ENCODE measurements around the gene PPP1R12A. TPM values are rescaled to one million over a fixed set of nuclear protein-coding genes. Genes with fewer than 3 reads are reported as not detected.
A peak's percentile ranks its signal among the peaks of the same experiment; 100 is the strongest.

The PPP1R12A gene
- total RNA-seq, 2 experiments from 2014 or later: 44.5 to 65.1 TPM

DNA sequence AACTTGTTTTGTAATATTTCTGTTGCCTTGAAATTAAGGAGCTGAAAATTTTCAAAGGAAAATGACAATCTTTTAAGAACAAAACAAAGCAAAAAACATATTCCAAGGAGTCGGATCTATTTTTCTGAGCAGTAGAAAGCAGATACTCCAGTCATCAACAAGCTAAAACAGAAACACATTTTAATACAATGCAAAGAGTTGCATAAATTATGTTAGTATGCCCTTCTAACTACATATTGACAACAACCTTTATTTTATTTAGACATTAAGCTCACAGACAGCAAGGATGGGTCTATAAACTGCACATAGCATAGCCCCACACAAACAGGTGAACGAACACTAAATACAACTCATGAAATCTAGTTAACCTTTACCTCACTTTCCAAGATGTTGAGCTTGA, 106.0 kb downstream of the PPP1R12A start:
- H3K36me3 ChIP-seq (ENCODE audit: insufficient read depth, low read length): peaks cover 61% of the 10 kb centered on the region
- H2AFZ ChIP-seq (ENCODE audit: low read length): no peak overlapping the region
- H3K4me3 ChIP-seq (ENCODE audit: low read depth, low read length, poor library complexity, severe bottlenecking): no peak overlapping the region
- H4K20me1 ChIP-seq (ENCODE audit: insufficient read depth, low read length): no peaks in the 10 kb centered on the region
- TF ChIP-seq EZH2phosphoT487 (IDR thresholded peaks at IDR 0.05; ENCODE audit: borderline replicate concordance, low read depth, low read length): no peak
- TF ChIP-seq, protein P1, sequence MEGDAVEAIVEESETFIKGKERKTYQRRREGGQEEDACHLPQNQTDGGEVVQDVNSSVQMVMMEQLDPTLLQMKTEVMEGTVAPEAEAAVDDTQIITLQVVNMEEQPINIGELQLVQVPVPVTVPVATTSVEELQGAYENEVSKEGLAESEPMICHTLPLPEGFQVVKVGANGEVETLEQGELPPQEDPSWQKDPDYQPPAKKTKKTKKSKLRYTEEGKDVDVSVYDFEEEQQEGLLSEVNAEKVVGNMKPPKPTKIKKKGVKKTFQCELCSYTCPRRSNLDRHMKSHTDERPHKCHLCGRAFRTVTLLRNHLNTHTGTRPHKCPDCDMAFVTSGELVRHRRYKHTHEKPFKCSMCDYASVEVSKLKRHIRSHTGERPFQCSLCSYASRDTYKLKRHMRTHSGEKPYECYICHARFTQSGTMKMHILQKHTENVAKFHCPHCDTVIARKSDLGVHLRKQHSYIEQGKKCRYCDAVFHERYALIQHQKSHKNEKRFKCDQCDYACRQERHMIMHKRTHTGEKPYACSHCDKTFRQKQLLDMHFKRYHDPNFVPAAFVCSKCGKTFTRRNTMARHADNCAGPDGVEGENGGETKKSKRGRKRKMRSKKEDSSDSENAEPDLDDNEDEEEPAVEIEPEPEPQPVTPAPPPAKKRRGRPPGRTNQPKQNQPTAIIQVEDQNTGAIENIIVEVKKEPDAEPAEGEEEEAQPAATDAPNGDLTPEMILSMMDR (conservative IDR thresholded peaks at IDR 0.05; ENCODE audit: low read length): no peak
- no peaks in the 10 kb centered on the region for H3K9me3 ChIP-seq (ENCODE audit: low read length)
- no TSS peak for BruUV-seq (replicated peaks)
- no peaks in the 10 kb centered on the region; the same call in 1 of the 2 replicates for H3K79me2 ChIP-seq (ENCODE audit: insufficient read depth, low read depth, low read length)
- ChIA-PET CTCF (ENCODE audit: unreplicated experiment) (no interaction called here), POLR2A (interaction anchor here (0.9 to 1.1 kb wide), 3 partner anchors 10 to 103 kb away, joined by 3 to 4 read pairs (median 3); no protein-coding TSS in a partner anchor)
- H3K4me1 ChIP-seq (ENCODE audit: insufficient read depth, low read length, poor library complexity, severe bottlenecking): no peaks in the 10 kb centered on the region
- intact Hi-C loops (cut with micrococcal nuclease; ENCODE audit: unreplicated experiment): no loop called here
- no peaks in the 10 kb centered on the region for H3K9me2 ChIP-seq (ENCODE audit: insufficient read depth, low read length)
- no peak overlapping the region for H3K4me2 ChIP-seq (ENCODE audit: low read length)
- no peak for DNase-seq (ENCODE audit: low spot score)
- H3K27ac ChIP-seq (ENCODE audit: low read depth, low read length, poor library complexity, severe bottlenecking): no peak overlapping the region

DNA sequence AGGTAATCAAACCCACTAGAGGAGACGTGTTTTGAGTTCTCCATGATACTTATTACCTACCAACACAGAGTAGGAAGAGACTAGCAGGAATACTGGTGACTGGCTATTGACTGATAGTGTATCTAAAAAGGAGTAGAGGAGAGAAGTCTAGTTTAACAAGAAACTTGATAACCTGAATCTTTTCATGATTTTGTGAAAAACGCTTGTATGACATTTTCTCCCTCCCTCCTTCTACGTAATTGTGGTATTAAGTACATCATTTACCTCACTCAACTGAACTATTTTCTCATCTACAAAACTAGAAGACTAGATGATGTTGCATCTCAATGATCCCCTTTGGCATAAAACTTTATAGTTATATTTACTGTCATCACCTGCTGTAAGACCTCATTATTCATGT, 107.4 kb downstream of the PPP1R12A start:
- no peaks in the 10 kb centered on the region for H3K9me2 ChIP-seq (ENCODE audit: insufficient read depth, low read length)
- H3K9me3 ChIP-seq (ENCODE audit: low read length): no peaks in the 10 kb centered on the region
- no peaks in the 10 kb centered on the region for H4K20me1 ChIP-seq (ENCODE audit: insufficient read depth, low read length)
- H2AFZ ChIP-seq (ENCODE audit: low read length): no peak overlapping the region
- ChIA-PET CTCF (ENCODE audit: unreplicated experiment) (no interaction called here), POLR2A (interaction anchor here (1.2 kb wide), 1 partner anchor 51 kb away, joined by 3 read pairs; no protein-coding TSS in a partner anchor)
- no peak for DNase-seq (ENCODE audit: low spot score)
- no peak overlapping the region for H3K27ac ChIP-seq (ENCODE audit: low read depth, low read length, poor library complexity, severe bottlenecking)
- H3K4me1 ChIP-seq (ENCODE audit: insufficient read depth, low read length, poor library complexity, severe bottlenecking): no peaks in the 10 kb centered on the region
- BruUV-seq (replicated peaks): no TSS peak
- intact Hi-C loops (cut with micrococcal nuclease; ENCODE audit: unreplicated experiment): no loop called here
- H3K4me2 ChIP-seq (ENCODE audit: low read length): no peak overlapping the region
- no peak overlapping the region for H3K4me3 ChIP-seq (ENCODE audit: low read depth, low read length, poor library complexity, severe bottlenecking)
- H3K36me3 ChIP-seq (ENCODE audit: insufficient read depth, low read length): peaks cover 70% of the 10 kb centered on the region
- TF ChIP-seq, protein P1 (conservative IDR thresholded peaks at IDR 0.05; ENCODE audit: low read length): no peak
- TF ChIP-seq EZH2phosphoT487 (IDR thresholded peaks at IDR 0.05; ENCODE audit: borderline replicate concordance, low read depth, low read length): no peak
- H3K79me2 ChIP-seq (ENCODE audit: insufficient read depth, low read depth, low read length): no peaks in the 10 kb centered on the region; the same call in 1 of the 2 replicates

DNA sequence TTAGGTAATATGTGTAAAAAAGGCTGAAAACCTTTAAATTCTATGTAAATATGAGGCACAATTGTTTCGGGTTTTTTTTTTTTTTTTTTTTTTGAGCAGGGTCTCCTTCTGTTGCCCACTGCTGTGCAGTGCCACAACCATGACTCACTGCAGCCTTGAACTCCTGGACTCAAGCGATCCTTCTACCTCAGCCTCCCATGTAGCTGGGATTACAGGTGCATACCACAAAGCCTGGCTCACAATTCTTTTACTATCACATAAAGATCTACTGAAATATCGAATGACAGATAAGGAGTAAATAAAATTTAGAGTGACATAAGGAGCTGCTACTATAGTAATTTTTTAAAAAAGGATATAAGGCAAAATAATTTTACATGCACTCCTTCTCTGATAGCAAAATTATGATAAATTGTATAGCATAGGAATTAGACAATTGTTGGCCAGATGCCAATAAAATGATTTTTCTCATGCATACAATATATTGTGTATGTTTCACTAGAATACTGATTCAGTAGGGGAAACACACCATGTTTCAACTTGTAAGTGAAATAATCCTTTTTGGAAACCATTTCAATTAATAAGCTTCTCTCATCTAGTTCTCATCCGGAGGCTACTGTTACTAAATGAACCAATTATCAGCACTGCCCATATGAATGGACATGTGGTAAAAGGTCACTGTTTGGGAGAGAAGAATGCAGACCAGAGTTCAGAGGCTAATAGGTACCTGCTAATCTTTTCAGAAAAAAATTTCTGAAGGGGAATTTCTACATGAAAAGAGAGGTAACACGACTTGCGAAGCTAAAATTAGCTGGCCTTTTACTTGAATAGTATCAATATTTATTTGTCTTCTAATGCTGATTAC, 108.4 kb downstream of the PPP1R12A start:
- intact Hi-C loops (cut with micrococcal nuclease; ENCODE audit: unreplicated experiment): no loop called here
- TF ChIP-seq, protein P1 (conservative IDR thresholded peaks at IDR 0.05; ENCODE audit: low read length): no peak
- no peak for TF ChIP-seq EZH2phosphoT487 (IDR thresholded peaks at IDR 0.05; ENCODE audit: borderline replicate concordance, low read depth, low read length)
- ChIA-PET CTCF (ENCODE audit: unreplicated experiment) (no interaction called here), POLR2A (interaction anchor here (0.7 to 1.4 kb wide), 3 partner anchors 21 to 72 kb away, joined by 3 to 6 read pairs (median 3); no protein-coding TSS in a partner anchor)
- H3K4me2 ChIP-seq (ENCODE audit: low read length): no peak overlapping the region
- no peak overlapping the region for H2AFZ ChIP-seq (ENCODE audit: low read length)
- H3K9me2 ChIP-seq (ENCODE audit: insufficient read depth, low read length): no peaks in the 10 kb centered on the region
- no peak for DNase-seq (ENCODE audit: low spot score)
- no peaks in the 10 kb centered on the region for H4K20me1 ChIP-seq (ENCODE audit: insufficient read depth, low read length)
- peaks cover 69% of the 10 kb centered on the region for H3K36me3 ChIP-seq (ENCODE audit: insufficient read depth, low read length)
- no peaks in the 10 kb centered on the region for H3K4me1 ChIP-seq (ENCODE audit: insufficient read depth, low read length, poor library complexity, severe bottlenecking)
- TSS peak; percentile 1 for BruUV-seq (replicated peaks)
- H3K79me2 ChIP-seq (ENCODE audit: insufficient read depth, low read depth, low read length): no peaks in the 10 kb centered on the region; the same call in 1 of the 2 replicates
- H3K9me3 ChIP-seq (ENCODE audit: low read length): no peaks in the 10 kb centered on the region
- no peak overlapping the region for H3K4me3 ChIP-seq (ENCODE audit: low read depth, low read length, poor library complexity, severe bottlenecking)
- H3K27ac ChIP-seq (ENCODE audit: low read depth, low read length, poor library complexity, severe bottlenecking): no peak overlapping the region
